ENCODE measurements around the gene SPTA1. TPM values are rescaled to one million over a fixed set of nuclear protein-coding genes. Genes with fewer than 3 reads are reported as not detected.

Gene SPTA1
- total RNA-seq, 1 donor from 2014 or later = 0.94 TPM

DNA sequence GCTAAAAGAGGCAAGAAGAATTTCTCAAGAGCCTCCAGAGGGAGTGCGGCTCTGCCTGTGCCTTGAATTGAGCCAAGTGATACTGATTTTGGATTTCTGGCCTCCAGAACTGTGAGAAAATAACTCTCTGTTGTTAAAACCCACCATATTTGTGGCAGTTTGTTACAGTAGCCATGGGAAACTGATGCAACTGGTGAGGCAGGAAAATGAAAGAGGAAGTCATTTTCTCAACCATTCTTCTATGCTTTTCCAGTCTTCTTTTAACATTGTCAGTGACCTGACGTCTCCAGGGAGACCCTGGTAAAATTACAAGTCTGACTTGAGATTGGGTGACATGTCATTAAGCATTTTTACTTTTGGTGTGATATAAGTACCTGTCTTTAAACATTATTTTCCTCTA is 121.9 kb downstream of the SPTA1 start:
- no peak for DNase-seq

GRCh38 chr1:158563853-158564252 is 122.7 kb downstream of the SPTA1 start:
- DNase-seq = no peak

Other genes with a start within 250 kb of the SPTA1 start
- gene OR10K1, start 224.9 kb downstream of the SPTA1 start, total RNA-seq = not detected
- gene OR10R2, start 214.5 kb downstream of the SPTA1 start, total RNA-seq = not detected
- gene OR6Y1, start 132.3 kb downstream of the SPTA1 start, total RNA-seq = not detected
- not detected for gene OR6P1, start 116.1 kb downstream of the SPTA1 start, total RNA-seq
- gene OR10X1, start 106.8 kb downstream of the SPTA1 start, total RNA-seq = not detected
- not detected for gene OR10Z1, start 81.4 kb downstream of the SPTA1 start, total RNA-seq
- gene OR6K2, start 13.9 kb upstream of the SPTA1 start, total RNA-seq = not detected
- not detected for gene OR6K3, start 34.0 kb upstream of the SPTA1 start, total RNA-seq
- gene OR6K6, start 68.0 kb upstream of the SPTA1 start, total RNA-seq = not detected
- gene OR6N1, start 85.5 kb upstream of the SPTA1 start, total RNA-seq = not detected
- gene OR6N2, start 94.5 kb upstream of the SPTA1 start, total RNA-seq = not detected
- gene MNDA, start 144.6 kb upstream of the SPTA1 start, total RNA-seq = 4.2 TPM
- not detected for gene PYHIN1, start 244.8 kb upstream of the SPTA1 start, total RNA-seq

Measured in occipital lobe (tissue), 2 donors.